Keratinocyte (primary cell): ENCODE data around the gene APOA5. TPM values are rescaled to one million over a fixed set of nuclear protein-coding genes. Genes with fewer than 3 reads are reported as not detected.

ENCODE experiments used
- DNase-seq: peaks from one replicate; pipeline ENCODE4 v3.0.0-alpha.2; 2011; ENCODE audit warnings: low read depth, missing footprints, low spot score
- FAIRE-seq: peaks from 2 replicates; lab custom pipeline; 2011; peaks lifted over from hg19 to GRCh38; lab: Jason Lieb, UNC
- H2AFZ ChIP-seq: 2 replicates; pipeline ENCODE4 v1.6.0; 2012; ENCODE audit warnings: low read length, control low read depth, inconsistent platforms; ENCODE audit not compliant: control insufficient read depth
- H3K27ac ChIP-seq: 2 replicates; pipeline ENCODE4 v1.5.1; 2011; ENCODE audit warnings: low read length; ENCODE audit not compliant: control insufficient read depth, insufficient read depth
- H3K27me3 ChIP-seq: 3 replicates; pipeline ENCODE4 v1.6.0; 2011; ENCODE audit warnings: low read length; ENCODE audit not compliant: control insufficient read depth, insufficient read depth; ENCODE audit errors: extremely low read depth
- H3K36me3 ChIP-seq, 2 experiments: 2 replicates in 1 of 2; 3 replicates in 1 of 2; pipeline ENCODE4 v1.5.1; 2011; ENCODE audit warnings: low read length in 2 of 2, mild to moderate bottlenecking in 1 of 2; ENCODE audit not compliant: control insufficient read depth in 2 of 2, insufficient read depth in 2 of 2; ENCODE audit errors: extremely low read depth in 1 of 2
- H3K4me1 ChIP-seq: 3 replicates; pipeline ENCODE4 v1.5.1; 2011; ENCODE audit warnings: low read length; ENCODE audit not compliant: control insufficient read depth, insufficient read depth; ENCODE audit errors: extremely low read depth
- H3K4me2 ChIP-seq: 3 replicates; pipeline ENCODE4 v1.6.0; 2011; ENCODE audit warnings: low read depth, low read length; ENCODE audit not compliant: control insufficient read depth, insufficient read depth; ENCODE audit errors: extremely low read depth
- H3K4me3 ChIP-seq, 3 experiments: fragments of 200-600 bp in 1 of 3; sonication (generic) in 1 of 3; 2 replicates in 2 of 3; 3 replicates in 1 of 3; pipeline ENCODE4 v1.5.1; 2011 to 2016; ENCODE audit warnings: low read length in 3 of 3, mild to moderate bottlenecking in 3 of 3, control low read depth in 2 of 3, inconsistent platforms in 1 of 3, low read depth in 1 of 3, mixed read lengths in 1 of 3, mixed run types in 1 of 3, moderate library complexity in 1 of 3; ENCODE audit not compliant: control insufficient read depth in 2 of 3, insufficient read depth in 2 of 3; ENCODE audit errors: extremely low read depth in 1 of 3
- H3K79me2 ChIP-seq: 2 replicates; pipeline ENCODE4 v1.6.0; 2012; ENCODE audit warnings: low read length; ENCODE audit not compliant: control insufficient read depth, insufficient read depth
- H3K9ac ChIP-seq: 3 replicates; pipeline ENCODE4 v1.6.0; 2011; ENCODE audit warnings: low read length; ENCODE audit not compliant: control insufficient read depth, insufficient read depth; ENCODE audit errors: extremely low read depth
- H3K9me1 ChIP-seq: 3 replicates; pipeline ENCODE4 v1.6.0; 2011; ENCODE audit warnings: low read length; ENCODE audit not compliant: control insufficient read depth, insufficient read depth; ENCODE audit errors: extremely low read depth
- H3K9me3 ChIP-seq: 2 replicates; pipeline ENCODE4 v1.5.1; 2012; ENCODE audit warnings: low read depth, low read length; ENCODE audit not compliant: control insufficient read depth
- H4K20me1 ChIP-seq: 3 replicates; pipeline ENCODE4 v1.6.0; 2011; ENCODE audit warnings: low read length; ENCODE audit not compliant: control insufficient read depth, insufficient read depth; ENCODE audit errors: extremely low read depth
- EZH2 ChIP-seq: IDR thresholded peaks from one replicate; pipeline ENCODE4 v1.6.1; 2012; ENCODE audit warnings: inconsistent platforms, mild to moderate bottlenecking, low read length, moderate library complexity
- dilution Hi-C: fragments of 300-500 bp; cut with MboI; formaldehyde crosslinking; loops from one replicate; pipeline ENCODE4 v1.7.0; 2020; ENCODE audit warnings: low sequenced_read_pairs; ENCODE audit not compliant: extremely low pct_ligation_motif_present
- polyA plus RNA-seq, 5 experiments: library from polyadenylated mRNA; depleted of rRNA in 3 of 5; stranded (reverse) in 3 of 5; stranded (forward) in 1 of 5; unstranded in 1 of 5; fragments of >200 nt; gene quantifications; 1 replicate in 1 of 5; 2 replicates in 3 of 5; 3 replicates in 1 of 5; pipeline versions ENCODE4 v1.2.1 to v1.2.3, GENCODE V29; 2011 to 2012; ENCODE audit warnings: missing spikeins in 2 of 5, low read depth in 1 of 5, low replicate concordance in 1 of 5
- TF ChIP-seq, protein P1 (sequence below), 3 experiments: IDR thresholded peaks in 1 of 3; conservative IDR thresholded peaks in 1 of 3; optimal IDR thresholded peaks in 1 of 3; 2 replicates in 2 of 3; 3 replicates in 1 of 3; pipeline versions ENCODE3 to v1.5.1; 2011; ENCODE audit warnings: low read length in 3 of 3, mild to moderate bottlenecking in 3 of 3, moderate library complexity in 2 of 3, control low read depth in 1 of 3, inconsistent platforms in 1 of 3; ENCODE audit not compliant: insufficient read depth in 2 of 3; ENCODE audit errors: extremely low read depth in 1 of 3

The APOA5 gene
- polyA plus RNA-seq, 1 donor (not counting 4 experiments of a cell fraction or from before 2014, with no cell fraction given): not detected

DNA sequence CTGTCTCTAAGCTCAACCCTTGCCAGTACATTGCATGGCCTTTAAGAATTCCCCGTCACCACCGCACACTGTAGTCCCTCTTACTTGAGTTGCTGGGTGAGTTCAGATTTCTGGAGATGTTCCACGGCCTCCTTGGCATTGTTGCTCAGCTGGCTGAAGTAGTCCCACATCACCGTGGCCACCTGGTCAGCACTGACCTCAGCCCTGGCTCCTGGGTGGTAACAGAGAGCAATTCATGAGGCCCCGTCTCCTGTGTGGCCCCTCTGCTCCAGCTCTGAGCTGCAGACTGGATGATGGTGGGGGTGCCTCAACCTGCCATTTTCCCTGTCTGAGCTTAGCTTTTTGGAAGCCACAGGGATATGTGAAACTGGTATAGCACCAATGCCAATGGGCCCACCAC is 30.9 kb upstream of the APOA5 start:
- no peaks in the 10 kb centered on the region for H3K9me1 ChIP-seq
- no peak for DNase-seq
- no peak overlapping the region for H3K9ac ChIP-seq
- dilution Hi-C loops: no loop called here
- H4K20me1 ChIP-seq: no peaks in the 10 kb centered on the region
- H2AFZ ChIP-seq: no peak overlapping the region
- H3K4me1 ChIP-seq: no peaks in the 10 kb centered on the region
- no peaks in the 10 kb centered on the region for H3K9me3 ChIP-seq
- H3K4me3 ChIP-seq: no peak overlapping the region
- H3K27me3 ChIP-seq: no peaks in the 10 kb centered on the region
- TF ChIP-seq, protein P1, sequence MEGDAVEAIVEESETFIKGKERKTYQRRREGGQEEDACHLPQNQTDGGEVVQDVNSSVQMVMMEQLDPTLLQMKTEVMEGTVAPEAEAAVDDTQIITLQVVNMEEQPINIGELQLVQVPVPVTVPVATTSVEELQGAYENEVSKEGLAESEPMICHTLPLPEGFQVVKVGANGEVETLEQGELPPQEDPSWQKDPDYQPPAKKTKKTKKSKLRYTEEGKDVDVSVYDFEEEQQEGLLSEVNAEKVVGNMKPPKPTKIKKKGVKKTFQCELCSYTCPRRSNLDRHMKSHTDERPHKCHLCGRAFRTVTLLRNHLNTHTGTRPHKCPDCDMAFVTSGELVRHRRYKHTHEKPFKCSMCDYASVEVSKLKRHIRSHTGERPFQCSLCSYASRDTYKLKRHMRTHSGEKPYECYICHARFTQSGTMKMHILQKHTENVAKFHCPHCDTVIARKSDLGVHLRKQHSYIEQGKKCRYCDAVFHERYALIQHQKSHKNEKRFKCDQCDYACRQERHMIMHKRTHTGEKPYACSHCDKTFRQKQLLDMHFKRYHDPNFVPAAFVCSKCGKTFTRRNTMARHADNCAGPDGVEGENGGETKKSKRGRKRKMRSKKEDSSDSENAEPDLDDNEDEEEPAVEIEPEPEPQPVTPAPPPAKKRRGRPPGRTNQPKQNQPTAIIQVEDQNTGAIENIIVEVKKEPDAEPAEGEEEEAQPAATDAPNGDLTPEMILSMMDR (optimal IDR thresholded peaks at IDR 0.05 in 1 of 3, IDR thresholded peaks at IDR 0.05 in 1 of 3, conservative IDR thresholded peaks at IDR 0.05 in 1 of 3; ENCODE audit: extremely low read depth in 1 of 3, insufficient read depth in 2 of 3, low read length in 3 of 3): no peak
- no peak for TF ChIP-seq EZH2
- H3K27ac ChIP-seq: no peak overlapping the region
- H3K4me2 ChIP-seq: no peak overlapping the region
- no peaks in the 10 kb centered on the region for H3K36me3 ChIP-seq
- FAIRE-seq: no peak
- H3K79me2 ChIP-seq: no peaks in the 10 kb centered on the region

DNA sequence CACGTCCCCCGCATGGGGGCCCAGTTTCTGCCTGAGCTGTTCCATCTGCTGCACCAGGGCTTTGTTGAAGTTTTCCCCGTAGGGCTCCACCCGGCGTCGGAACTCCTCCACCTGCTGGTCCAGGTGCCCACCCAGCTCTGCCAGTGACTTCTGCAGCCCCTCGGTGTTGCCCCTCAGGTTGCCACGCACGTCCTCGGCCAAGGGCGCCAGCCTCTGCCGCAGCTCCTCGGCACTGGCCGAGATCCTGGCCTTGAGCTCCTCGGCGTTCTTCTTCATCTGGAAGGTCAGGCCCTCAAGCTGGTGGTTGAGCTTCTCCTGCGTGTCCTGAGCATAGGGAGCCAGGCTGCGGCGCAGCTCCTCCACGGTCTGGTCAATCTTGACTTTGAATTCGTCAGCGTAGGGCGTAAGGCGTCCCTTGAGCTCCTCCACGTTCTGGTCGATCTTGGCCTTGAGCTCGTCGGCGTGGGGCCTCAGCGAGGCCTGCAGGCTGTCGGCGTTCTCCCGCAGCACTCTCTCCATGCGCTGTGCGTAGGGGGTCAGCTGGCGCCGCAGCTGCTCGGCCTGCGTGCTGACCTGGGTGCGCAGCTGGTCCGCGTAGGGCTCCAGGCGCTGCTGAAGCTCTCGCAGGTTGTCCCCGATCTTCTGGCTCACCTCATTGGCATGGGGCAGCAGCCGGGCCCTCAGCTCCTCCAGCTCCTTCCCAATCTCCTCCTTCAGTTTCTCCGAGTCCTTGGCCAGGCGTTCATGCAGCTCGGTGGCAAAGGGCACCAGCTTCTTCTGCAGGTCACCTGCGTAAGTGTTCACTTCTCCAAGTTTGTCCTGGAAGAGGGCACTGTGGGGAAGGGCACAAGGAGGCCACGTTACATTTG is 29.6 kb upstream of the APOA5 start:
- TF ChIP-seq, protein P1 (optimal IDR thresholded peaks at IDR 0.05 in 1 of 3, IDR thresholded peaks at IDR 0.05 in 1 of 3, conservative IDR thresholded peaks at IDR 0.05 in 1 of 3; ENCODE audit: extremely low read depth in 1 of 3, insufficient read depth in 2 of 3, low read length in 3 of 3): no peak
- no peak for TF ChIP-seq EZH2
- dilution Hi-C loops: no loop called here
- no peaks in the 10 kb centered on the region for H3K9me3 ChIP-seq
- H3K4me3 ChIP-seq: no peak overlapping the region
- no peaks in the 10 kb centered on the region for H3K79me2 ChIP-seq
- H3K27me3 ChIP-seq: no peaks in the 10 kb centered on the region
- no peak overlapping the region for H2AFZ ChIP-seq
- H3K36me3 ChIP-seq: no peaks in the 10 kb centered on the region
- no peaks in the 10 kb centered on the region for H3K4me1 ChIP-seq
- no peak for FAIRE-seq
- no peak overlapping the region for H3K9ac ChIP-seq
- no peak overlapping the region for H3K27ac ChIP-seq
- no peaks in the 10 kb centered on the region for H4K20me1 ChIP-seq
- H3K9me1 ChIP-seq: no peaks in the 10 kb centered on the region
- DNase-seq: no peak
- no peak overlapping the region for H3K4me2 ChIP-seq
